CD14-positive monocyte (primary cell): ENCODE measurements around the gene MYO1E. TPM values are rescaled to one million over a fixed set of nuclear protein-coding genes. Genes with fewer than 3 reads are reported as not detected.

Source experiments
- DNase-seq, 3 donors: peaks; one replicate each; pipeline ENCODE4 v3.0.0-alpha.2; 2011 to 2022
- H2AFZ ChIP-seq: 2 replicates; pipeline ENCODE4 v1.6.0; 2012; ENCODE audit warnings: mild to moderate bottlenecking, low read depth, low read length, inconsistent platforms; ENCODE audit not compliant: insufficient read depth, poor library complexity, severe bottlenecking
- H3K27ac ChIP-seq, 2 donors: 1 replicate in 1 of 2; 2 replicates in 1 of 2; pipeline ENCODE4 v1.5.1; 2012 to 2013; ENCODE audit warnings: low read length in 2 of 2, control low read depth in 1 of 2, inconsistent platforms in 1 of 2, low read depth in 1 of 2, mild to moderate bottlenecking in 1 of 2
- H3K27me3 ChIP-seq, 2 donors: one replicate each; pipeline versions ENCODE4 v1.6.0 to v1.6.1; 2011 to 2013; ENCODE audit warnings: low read length in 2 of 2; ENCODE audit not compliant: control insufficient read depth in 2 of 2, insufficient read depth in 2 of 2
- H3K36me3 ChIP-seq, 2 donors: replicated peaks in 1 of 2; 1 replicate in 1 of 2; 2 replicates in 1 of 2; pipeline versions ENCODE4 v1.5.1 to v1.6.1; 2012 to 2013; ENCODE audit warnings: low read length in 2 of 2, control low read depth in 1 of 2, inconsistent platforms in 1 of 2, mild to moderate bottlenecking in 1 of 2; ENCODE audit not compliant: insufficient read depth in 2 of 2, control insufficient read depth in 1 of 2
- H3K4me1 ChIP-seq, 2 donors: 1 replicate in 1 of 2; 2 replicates in 1 of 2; pipeline versions ENCODE4 v1.5.1 to v1.6.1; 2012 to 2013; ENCODE audit warnings: low read length in 2 of 2, control low read depth in 1 of 2, inconsistent platforms in 1 of 2, mild to moderate bottlenecking in 1 of 2, moderate library complexity in 1 of 2; ENCODE audit not compliant: insufficient read depth in 2 of 2, control insufficient read depth in 1 of 2
- H3K4me2 ChIP-seq: replicated peaks from 2 replicates; pipeline ENCODE3; 2012; ENCODE audit warnings: low read length, moderate library complexity, mild to moderate bottlenecking; ENCODE audit not compliant: poor library complexity, severe bottlenecking; ENCODE audit errors: extremely low read depth
- H3K4me3 ChIP-seq, 3 experiments: fragments of 200-600 bp in 1 of 3; sonication (generic) in 1 of 3; replicated peaks in 1 of 3; 1 replicate in 2 of 3; 2 replicates in 1 of 3; pipeline ENCODE4 v1.5.1; 2011 to 2013; ENCODE audit warnings: low read length in 3 of 3, mild to moderate bottlenecking in 3 of 3, control low read depth in 2 of 3, low read depth in 2 of 3, inconsistent platforms in 1 of 3, moderate library complexity in 1 of 3
- H3K79me2 ChIP-seq: 2 replicates; pipeline ENCODE4 v1.6.0; 2012; ENCODE audit warnings: mild to moderate bottlenecking, control low read depth, inconsistent platforms, low read length, moderate library complexity; ENCODE audit not compliant: insufficient read depth
- H3K9ac ChIP-seq: 2 replicates; pipeline ENCODE4 v1.6.0; 2017; ENCODE audit warnings: low read length, mild to moderate bottlenecking; ENCODE audit not compliant: insufficient read depth, poor library complexity, severe bottlenecking
- H3K9me3 ChIP-seq, 2 donors: replicated peaks in 1 of 2; 1 replicate in 1 of 2; 2 replicates in 1 of 2; pipeline versions ENCODE4 v1.5.1 to v1.6.1; 2012 to 2013; ENCODE audit warnings: low read length in 2 of 2, control low read depth in 1 of 2; ENCODE audit not compliant: control insufficient read depth in 1 of 2, insufficient read depth in 1 of 2
- H4K20me1 ChIP-seq: 2 replicates; pipeline ENCODE4 v1.6.0; 2012; ENCODE audit warnings: mild to moderate bottlenecking, low read length, control low read depth, moderate library complexity; ENCODE audit not compliant: insufficient read depth
- H3K27ac Mint-ChIP-seq, 7 donors: one replicate each; pipeline ENCODE4 v1.8.0; 2020; ENCODE audit warnings: mild to moderate bottlenecking in 7 of 7, mixed read lengths in 7 of 7, moderate library complexity in 6 of 7, inconsistent platforms in 2 of 7
- H3K27me3 Mint-ChIP-seq, 3 donors: one replicate each; pipeline ENCODE4 v1.8.0; 2021 to 2022; ENCODE audit warnings: low read depth in 3 of 3, mild to moderate bottlenecking in 3 of 3, mixed read lengths in 3 of 3, moderate library complexity in 3 of 3, inconsistent platforms in 1 of 3
- H3K36me3 Mint-ChIP-seq, 2 donors: one replicate each; pipeline ENCODE4 v1.8.0; 2020; ENCODE audit warnings: mixed read lengths in 2 of 2, inconsistent platforms in 1 of 2, mild to moderate bottlenecking in 1 of 2
- H3K4me1 Mint-ChIP-seq: one replicate; pipeline ENCODE4 v1.8.0; 2020; ENCODE audit warnings: mild to moderate bottlenecking, mixed read lengths
- H3K4me3 Mint-ChIP-seq, 2 donors: one replicate each; pipeline ENCODE4 v1.8.0; 2020; ENCODE audit warnings: mild to moderate bottlenecking in 2 of 2, mixed read lengths in 2 of 2, moderate library complexity in 1 of 2
- H3K9me3 Mint-ChIP-seq, 7 donors: one replicate each; pipeline ENCODE4 v1.8.0; 2020 to 2022; ENCODE audit warnings: mixed read lengths in 7 of 7, mild to moderate bottlenecking in 6 of 7, moderate library complexity in 6 of 7, inconsistent platforms in 2 of 7
- WGBS: methylation state at CpG from one replicate; pipeline ENCODE4 v1.1.5; 2013; ENCODE audit warnings: missing lambda C conversion rate; ENCODE audit not compliant: insufficient coverage; 5-methylcytosine and 5-hydroxymethylcytosine counted together
- intact Hi-C, 2 donors: fragments of 100-400 bp; cut with micrococcal nuclease; formaldehyde crosslinking; loops; one replicate each; pipeline versions ENCODE4 v1.15.0 to v1.15.1; 2023
- polyA plus RNA-seq, 3 donors: library from polyadenylated mRNA; depleted of rRNA in 1 of 3; unstranded in 2 of 3; stranded (reverse) in 1 of 3; fragments of 300-500 nt in 2 of 3; fragments of >200 nt in 1 of 3; fragmentation: Illumina TruSeq in 2 of 3; gene quantifications; 1 replicate in 2 of 3; 2 replicates in 1 of 3; pipeline ENCODE4 v1.2.3, GENCODE V29; 2012 to 2021
- TF ChIP-seq, protein P1 (sequence below): fragments of 200-600 bp; IDR thresholded peaks from one replicate; pipeline ENCODE4 v1.8.0; 2022; ENCODE audit warnings: antibody characterized with exemption, mild to moderate bottlenecking

The MYO1E gene
- polyA plus RNA-seq, 3 donors, result 5.5 to 16.2 (median 6.2) TPM

- Mint-ChIP-seq H3K27me3 (peaks cover 0 to 2% (median 0%) of the 10 kb centered on the region in 3 donors), H3K4me1 (no peaks in the 10 kb centered on the region), H3K9me3 (no peaks in the 10 kb centered on the region), H3K36me3 (peaks cover 67 to 71% of the 10 kb centered on the region in 2 donors), H3K4me3 (no peak overlapping the region), H3K27ac (no peak overlapping the region)
- Histone ChIP-seq H3K9ac (no peak overlapping the region), H3K4me3 (no peak overlapping the region), H3K4me2 (no peak overlapping the region), H3K79me2 (no peaks in the 10 kb centered on the region), H3K27me3 (no peaks in the 10 kb centered on the region), H3K4me1 (no peaks in the 10 kb centered on the region), H3K27ac (no peak overlapping the region), H4K20me1 (no peaks in the 10 kb centered on the region), H3K9me3 (no peaks in the 10 kb centered on the region), H2AFZ (no peak overlapping the region), H3K36me3 (peaks cover 34 to 79% of the 10 kb centered on the region in 2 donors)
- DNase-seq, result no peak
- TF ChIP-seq, protein P1, sequence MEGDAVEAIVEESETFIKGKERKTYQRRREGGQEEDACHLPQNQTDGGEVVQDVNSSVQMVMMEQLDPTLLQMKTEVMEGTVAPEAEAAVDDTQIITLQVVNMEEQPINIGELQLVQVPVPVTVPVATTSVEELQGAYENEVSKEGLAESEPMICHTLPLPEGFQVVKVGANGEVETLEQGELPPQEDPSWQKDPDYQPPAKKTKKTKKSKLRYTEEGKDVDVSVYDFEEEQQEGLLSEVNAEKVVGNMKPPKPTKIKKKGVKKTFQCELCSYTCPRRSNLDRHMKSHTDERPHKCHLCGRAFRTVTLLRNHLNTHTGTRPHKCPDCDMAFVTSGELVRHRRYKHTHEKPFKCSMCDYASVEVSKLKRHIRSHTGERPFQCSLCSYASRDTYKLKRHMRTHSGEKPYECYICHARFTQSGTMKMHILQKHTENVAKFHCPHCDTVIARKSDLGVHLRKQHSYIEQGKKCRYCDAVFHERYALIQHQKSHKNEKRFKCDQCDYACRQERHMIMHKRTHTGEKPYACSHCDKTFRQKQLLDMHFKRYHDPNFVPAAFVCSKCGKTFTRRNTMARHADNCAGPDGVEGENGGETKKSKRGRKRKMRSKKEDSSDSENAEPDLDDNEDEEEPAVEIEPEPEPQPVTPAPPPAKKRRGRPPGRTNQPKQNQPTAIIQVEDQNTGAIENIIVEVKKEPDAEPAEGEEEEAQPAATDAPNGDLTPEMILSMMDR, result no peak
- 86% methylated on average over 3 of the region's 3 CpGs for WGBS
- intact Hi-C loops, result no loop called here
Measured at GRCh38 chr15:59218710-59219109, 154.0 kb downstream of the MYO1E start.

DNA sequence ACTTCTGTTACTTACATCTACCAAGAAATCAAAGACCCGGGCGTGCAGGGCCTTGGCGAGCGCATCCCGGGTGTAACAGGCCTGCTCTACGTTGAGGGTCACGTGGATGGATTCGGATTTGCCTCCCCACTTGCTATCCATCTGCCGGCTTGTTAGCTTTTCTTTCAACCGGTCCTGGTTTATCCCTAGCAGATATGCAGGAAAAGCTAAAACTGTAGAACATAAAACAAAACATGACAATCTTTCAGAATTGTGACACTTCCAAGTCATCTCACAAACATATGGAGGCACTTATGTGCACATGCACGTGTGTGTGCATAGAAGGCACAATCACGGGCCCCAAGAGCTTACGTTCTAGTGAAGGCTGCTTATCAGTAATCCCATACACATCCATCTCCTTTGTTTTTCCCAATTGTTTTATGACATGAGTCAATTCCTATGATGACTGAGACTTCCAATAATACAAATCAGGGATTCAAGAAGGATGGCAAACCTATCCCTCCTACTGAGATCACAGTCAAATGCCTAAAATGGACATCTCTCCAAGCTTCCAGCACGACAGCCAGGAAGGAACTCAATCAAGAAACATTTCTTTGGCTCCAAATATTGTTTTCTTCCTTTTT is 154.7 kb downstream of the MYO1E start:
- Histone ChIP-seq H4K20me1 (no peaks in the 10 kb centered on the region), H2AFZ (no peak overlapping the region), H3K4me2 (no peak overlapping the region), H3K27ac (no peak overlapping the region), H3K9ac (no peak overlapping the region), H3K4me3 (no peak overlapping the region), H3K4me1 (no peaks in the 10 kb centered on the region), H3K79me2 (no peaks in the 10 kb centered on the region), H3K27me3 (no peaks in the 10 kb centered on the region), H3K9me3 (no peaks in the 10 kb centered on the region), H3K36me3 (peaks cover 35 to 75% of the 10 kb centered on the region in 2 donors)
- no peak for DNase-seq
- Mint-ChIP-seq H3K27me3 (peaks cover 0 to 2% (median 0%) of the 10 kb centered on the region in 3 donors), H3K36me3 (peaks cover 65% of the 10 kb centered on the region in 2 donors), H3K4me3 (no peak overlapping the region), H3K27ac (no peak overlapping the region), H3K4me1 (no peaks in the 10 kb centered on the region), H3K9me3 (no peaks in the 10 kb centered on the region)
- 99% methylated on average over 11 of the region's 14 CpGs for WGBS
- TF ChIP-seq, protein P1, result no peak
- intact Hi-C loops, result no loop called here
